Measurements from ENCODE around the gene IYD.

IYD gene

DNA sequence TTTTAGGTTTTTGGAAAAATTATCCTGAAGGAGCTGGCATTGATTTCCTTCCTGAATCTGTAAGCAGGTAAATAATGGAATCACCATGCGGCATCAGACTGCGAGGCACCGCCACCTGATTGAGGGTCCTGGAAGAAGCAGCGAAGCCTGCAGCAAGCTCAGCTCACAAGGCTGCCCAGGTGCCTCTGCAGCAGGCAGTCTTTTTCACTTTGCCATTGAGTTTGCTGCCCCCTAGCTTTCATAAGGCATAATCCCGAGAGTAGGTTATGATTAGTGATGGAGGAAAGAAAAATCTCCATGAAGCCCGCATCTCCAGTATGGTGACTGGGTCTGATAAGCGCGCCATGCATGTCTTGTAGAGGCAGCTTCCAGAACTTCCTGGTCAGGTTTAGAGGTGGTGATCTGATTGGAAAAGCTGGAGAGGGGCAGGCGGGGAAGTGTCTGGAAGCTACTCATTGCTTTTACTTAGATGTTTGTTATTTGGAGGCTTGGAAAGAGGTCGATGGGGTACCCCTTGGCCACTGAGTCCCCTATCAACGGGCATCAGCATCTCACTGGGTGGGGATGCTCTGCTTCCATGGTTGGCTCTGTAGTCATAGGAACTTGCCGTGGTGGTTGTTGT lies 26.7 kb downstream of the IYD start:
- DNase-seq, result no peak

GRCh38 chr6:150403458-150404246 lies 34.8 kb downstream of the IYD start:
- DNase-seq, result no peak

- no peak for DNase-seq
Observed at GRCh38 chr6:150406948-150407347, 38.1 kb downstream of the IYD start.

- DNase-seq, result no peak
Observed at GRCh38 chr6:150408842-150409241, 40.0 kb downstream of the IYD start.

GRCh38 chr6:150409576-150410066 lies 40.8 kb downstream of the IYD start:
- no peak for DNase-seq

DNA sequence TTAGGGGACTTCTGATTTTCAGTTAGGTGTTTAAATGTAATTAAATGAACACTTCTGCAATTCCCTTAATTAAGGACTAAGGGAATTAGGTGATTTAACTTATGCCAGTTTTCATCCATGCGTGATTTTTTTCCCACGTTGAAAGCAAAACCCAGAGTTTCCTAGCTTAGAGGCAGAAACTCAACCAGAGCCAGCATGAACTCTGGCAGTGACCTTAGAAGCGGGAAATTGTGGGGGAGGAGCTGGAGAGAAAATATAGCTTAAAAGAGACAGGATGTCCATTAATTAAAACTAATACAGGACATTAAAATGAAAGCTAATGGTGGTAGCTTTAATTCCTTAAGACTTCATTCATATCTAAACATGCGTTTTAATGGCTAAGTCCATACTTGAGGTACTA lies 41.6 kb downstream of the IYD start:
- no peak for DNase-seq

DNA sequence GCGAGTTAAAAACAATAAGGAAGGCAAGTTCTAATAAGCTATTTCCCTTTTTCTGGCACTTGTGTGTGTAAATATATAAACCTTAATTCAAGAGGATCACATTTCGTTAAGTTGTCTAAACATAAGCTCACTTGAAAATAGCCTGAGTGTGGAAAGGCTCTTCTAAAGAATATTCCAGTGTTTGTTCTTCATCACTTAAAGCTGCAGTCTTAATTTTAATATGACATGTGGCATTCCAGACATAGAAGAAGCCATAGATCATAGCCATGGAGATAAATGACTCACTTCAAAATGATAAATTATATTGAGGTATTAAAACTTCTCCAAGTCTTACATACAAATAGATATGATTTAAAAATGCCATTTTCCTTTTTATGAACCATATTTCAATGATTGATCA lies 42.1 kb downstream of the IYD start:
- no peak for DNase-seq

DNA sequence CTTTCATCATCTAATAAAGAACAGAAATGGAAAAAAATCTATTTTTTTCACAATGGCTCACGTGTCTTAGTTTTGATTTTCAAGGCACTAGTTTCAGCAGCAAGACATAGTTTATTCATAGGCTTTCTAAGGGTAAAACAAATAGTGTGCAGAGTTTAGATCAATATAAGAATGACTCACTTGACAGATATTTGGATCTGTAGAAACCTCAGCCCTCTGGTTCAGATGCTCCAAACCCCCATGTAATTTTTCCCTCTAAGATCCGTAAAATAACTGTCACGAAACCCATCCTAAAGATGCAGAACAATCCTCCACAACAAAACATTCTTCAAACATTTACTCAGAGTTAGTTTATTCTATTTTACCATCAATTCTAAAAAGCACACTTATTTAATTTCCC lies 43.4 kb downstream of the IYD start:
- DNase-seq, result no peak

- DNase-seq, result no peak
Observed at GRCh38 chr6:150413198-150413597, 44.4 kb downstream of the IYD start.

GRCh38 chr6:150413781-150414281 lies 45.0 kb downstream of the IYD start:
- no peak for DNase-seq

GRCh38 chr6:150416128-150416527 lies 47.3 kb downstream of the IYD start:
- no peak for DNase-seq

- DNase-seq, result no peak
Observed at GRCh38 chr6:150417250-150417649, 48.4 kb downstream of the IYD start.

DNA sequence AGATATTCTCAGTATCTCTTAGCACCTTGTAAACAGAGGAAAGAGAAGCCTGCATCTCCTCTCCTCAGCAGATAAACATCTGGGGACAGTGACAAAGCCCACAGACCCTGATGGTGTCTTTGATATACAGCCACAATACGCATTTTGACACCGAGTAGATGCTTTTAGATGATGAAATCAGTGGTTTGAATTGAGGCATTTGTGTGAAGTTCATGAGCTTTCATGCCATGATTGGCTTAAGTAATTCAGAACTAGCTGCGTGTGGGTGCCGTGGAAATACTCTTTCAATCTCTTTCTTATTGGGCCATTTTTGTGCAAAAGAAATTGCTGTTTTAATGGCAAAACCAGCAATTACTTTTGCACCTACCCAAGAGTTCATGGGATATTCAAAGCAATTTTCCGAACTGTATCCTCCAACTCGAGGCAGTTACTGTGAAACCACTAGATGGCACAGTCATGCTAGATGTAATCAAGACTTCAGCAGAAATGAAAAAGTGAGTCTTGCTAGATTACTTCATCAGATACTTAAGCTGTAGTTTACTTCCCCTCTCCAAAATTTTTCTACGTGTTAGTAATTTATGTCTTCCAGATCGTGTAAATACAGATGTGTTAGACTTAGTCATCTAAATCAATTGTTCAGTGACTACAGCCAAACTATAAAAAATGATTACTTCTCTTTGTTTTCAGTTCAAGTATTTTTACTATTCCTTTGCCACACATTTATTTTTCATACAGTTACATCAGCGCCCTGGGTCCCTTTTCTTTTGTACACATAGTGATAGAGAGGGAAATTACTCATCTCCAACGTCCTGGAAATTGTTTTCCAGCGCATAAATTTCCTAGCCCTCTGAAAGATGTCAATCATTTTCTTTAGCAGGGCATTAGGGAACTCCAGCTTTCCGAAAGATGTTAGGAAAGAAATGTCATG lies 49.4 kb downstream of the IYD start:
- peak; percentile 45 for DNase-seq

GRCh38 chr6:150418827-150419594 lies 50.2 kb downstream of the IYD start:
- peak; percentile 25 for DNase-seq

- DNase-seq, result no peak
Observed at GRCh38 chr6:150420428-150420827, 51.6 kb downstream of the IYD start.

- DNase-seq, result no peak
Observed at GRCh38 chr6:150420926-150421325, 52.1 kb downstream of the IYD start.

DNA sequence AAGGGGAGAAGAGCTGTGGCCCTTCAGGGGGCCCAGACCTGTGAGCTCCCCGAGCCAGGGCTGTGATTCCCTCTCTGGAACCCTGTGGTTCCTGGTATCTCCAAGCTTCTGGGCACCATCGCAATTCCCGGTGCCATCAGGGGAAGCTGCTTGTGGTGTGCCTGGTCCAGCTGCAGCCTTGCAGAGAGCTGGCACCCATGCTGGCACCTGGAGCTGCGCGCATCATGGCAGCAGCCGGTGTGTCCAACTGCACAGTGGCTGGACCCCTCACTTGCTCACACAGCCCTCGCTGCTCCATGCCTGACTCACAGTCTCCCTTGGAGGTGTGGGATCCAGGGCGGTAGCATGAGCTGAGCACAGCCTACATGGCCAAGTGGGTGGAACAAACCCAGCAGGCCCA lies 56.7 kb downstream of the IYD start:
- no peak for DNase-seq

DNA sequence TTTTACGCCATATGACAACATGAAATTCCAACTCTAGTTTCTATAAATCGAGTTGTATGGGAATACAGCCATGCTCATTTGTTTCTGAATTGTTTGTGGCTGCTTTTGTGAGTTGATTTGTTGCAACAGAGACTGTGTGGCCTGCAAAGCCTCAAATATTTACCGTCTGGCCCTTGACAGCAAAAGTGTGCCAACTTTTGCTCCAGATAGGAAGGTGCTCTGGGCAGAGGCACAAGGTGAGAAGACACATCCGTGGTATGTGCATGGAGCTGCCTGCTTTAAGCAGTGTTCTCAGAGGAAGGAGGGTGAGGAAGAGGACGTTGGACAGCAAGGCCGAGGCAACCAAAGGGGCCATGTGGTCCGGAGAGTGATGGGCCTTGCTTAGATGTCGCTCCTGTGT lies 57.4 kb downstream of the IYD start:
- DNase-seq, result no peak

DNA sequence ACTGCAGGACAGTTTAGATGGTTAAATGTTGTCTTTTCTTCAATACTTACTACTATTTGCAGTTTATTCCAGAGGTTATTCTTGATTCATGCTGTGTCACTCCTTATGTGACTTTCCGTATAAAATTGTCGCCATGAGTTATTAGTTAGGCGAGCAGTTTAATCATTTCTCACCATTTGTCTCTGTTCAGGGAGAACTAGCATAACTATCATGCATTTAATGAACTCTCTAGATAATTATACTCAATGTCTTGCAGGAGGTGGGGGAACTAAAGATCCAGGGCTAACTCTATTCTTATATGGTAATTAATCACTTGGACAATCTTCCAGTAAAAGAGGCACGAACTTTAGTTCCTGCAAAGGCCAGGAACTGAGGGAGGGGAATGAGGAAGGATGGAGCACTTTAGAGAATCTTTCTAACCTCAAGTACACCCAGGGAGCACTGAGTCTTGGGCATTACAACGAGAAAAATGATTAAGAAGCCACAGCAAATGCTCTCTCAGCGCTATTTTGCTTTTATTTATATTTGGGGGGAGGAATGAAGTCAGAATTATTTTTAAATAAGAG lies 58.3 kb downstream of the IYD start:
- DNase-seq, result no peak

DNA sequence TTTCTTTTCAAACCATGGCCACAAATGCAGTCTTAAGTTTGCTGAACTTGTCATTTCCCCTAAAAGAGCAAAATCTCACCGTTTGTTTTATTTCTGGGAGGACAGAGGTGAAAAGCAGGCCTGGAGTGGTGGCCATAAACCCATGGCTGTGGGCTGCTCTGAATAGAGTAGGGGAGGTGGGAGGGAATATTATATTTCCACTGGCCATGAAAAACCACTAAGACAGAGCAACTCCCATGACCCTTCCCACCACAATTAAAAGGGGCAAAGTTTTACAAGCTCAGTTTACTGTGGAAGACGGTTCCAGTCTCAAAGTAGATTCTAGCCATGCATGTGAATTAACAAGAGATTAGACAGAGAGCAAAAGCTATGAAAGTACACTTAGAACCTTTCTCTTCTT lies 59.0 kb downstream of the IYD start:
- DNase-seq, result no peak

DNA sequence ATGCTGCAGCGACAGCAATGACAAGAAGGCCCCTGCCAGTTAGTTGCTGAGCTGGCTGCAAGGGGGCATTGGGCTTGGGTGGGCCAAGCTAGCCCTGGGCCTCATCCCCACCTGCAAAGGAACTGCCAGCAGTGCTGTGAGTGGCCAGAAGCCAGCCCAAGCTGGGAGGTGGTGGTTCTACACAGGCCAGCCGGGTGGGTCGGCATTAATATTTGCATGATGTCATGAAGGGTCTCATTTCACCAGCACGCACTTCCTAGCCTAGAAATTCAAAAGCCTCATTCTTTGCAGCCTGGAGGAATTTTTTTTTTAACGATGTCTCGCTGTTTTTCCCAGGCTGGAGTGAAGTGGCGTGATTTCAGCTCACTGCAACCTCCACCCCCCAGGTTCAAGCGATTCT lies 62.0 kb downstream of the IYD start:
- no peak for DNase-seq

DNA sequence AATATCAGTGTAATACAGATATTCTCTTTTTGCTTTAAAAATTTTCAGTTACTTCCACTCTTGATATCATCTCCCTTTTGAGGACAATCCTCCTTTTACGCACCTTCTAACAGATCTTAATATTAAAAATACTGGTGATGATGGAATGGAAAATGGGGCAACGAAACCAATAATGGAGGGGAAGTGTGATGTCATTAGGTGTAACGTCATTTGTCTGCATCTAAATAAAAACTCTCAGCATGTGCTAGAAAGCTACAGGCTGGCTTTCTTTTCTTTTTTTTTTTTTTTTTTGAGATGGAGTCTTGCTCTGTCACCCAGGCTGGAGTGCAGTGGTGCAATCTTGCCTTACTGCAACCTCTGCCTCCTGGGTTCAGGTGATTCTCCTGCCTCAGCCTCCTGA lies 66.5 kb downstream of the IYD start:
- DNase-seq, result no peak

All from HCEC 1CT (cell line).